Measurements from ENCODE around the gene TOP2A.
A peak's percentile ranks its signal among the peaks of the same experiment; 100 is the strongest.

TOP2A gene

GRCh38 chr17:40451420-40451819, 33.7 kb upstream of the TOP2A start:
- DNase-seq = no peak

DNA sequence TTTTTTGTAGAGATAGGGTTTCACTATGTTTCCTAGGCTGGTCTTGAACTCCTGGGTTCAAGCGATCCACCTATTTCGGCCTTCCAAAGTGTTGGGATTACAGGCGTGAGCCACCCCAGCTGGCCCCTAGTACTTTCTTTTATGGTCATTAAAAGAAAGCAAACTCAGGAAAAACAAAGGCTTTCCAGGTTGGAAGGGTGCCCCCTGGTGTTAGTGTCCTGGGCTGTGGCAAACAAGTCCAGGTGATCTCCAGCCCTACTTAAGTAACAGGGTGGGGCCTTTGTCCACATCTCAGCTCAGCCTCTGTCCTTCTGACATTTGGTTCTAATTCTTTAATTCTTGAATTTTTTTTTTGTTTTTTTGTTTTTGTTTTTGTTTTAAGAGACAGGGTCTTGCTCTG, 32.5 kb upstream of the TOP2A start:
- no peak for DNase-seq

DNA sequence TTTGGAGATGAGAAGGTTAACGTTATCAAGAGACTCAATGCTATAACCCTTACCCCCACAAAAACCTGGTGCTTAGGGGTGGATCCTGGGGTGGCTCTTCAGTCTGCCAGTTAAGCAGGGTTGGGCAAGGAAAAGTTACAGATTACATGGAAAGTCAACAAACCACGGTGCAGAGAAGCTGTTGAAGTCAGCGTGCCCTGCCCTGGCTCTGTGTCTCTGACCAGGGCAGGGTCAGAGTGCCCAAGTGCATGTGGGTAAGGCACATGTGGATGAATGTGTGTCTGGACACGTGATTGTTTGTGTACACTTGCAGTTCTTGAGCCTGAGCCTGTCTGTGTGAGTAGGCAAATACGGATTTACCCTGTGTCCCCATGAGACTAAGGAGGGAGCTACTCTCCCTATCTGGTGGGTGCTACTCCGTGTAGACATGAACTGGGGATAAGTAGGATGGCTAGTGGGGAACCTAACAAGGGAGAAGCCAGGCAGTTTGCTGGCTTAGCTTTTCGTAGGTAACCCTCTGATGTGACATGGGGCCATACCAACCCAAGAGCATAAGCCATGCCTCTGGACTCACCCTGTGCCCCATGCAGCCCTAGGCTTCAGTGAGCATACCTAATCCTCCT, 31.1 kb upstream of the TOP2A start:
- no peak for DNase-seq

- no peak for DNase-seq
Measured at GRCh38 chr17:40448213-40448638, 30.5 kb upstream of the TOP2A start.

GRCh38 chr17:40447806-40448205, 30.1 kb upstream of the TOP2A start:
- DNase-seq = no peak

- DNase-seq = no peak
Measured at GRCh38 chr17:40447148-40447644, 29.5 kb upstream of the TOP2A start.

DNA sequence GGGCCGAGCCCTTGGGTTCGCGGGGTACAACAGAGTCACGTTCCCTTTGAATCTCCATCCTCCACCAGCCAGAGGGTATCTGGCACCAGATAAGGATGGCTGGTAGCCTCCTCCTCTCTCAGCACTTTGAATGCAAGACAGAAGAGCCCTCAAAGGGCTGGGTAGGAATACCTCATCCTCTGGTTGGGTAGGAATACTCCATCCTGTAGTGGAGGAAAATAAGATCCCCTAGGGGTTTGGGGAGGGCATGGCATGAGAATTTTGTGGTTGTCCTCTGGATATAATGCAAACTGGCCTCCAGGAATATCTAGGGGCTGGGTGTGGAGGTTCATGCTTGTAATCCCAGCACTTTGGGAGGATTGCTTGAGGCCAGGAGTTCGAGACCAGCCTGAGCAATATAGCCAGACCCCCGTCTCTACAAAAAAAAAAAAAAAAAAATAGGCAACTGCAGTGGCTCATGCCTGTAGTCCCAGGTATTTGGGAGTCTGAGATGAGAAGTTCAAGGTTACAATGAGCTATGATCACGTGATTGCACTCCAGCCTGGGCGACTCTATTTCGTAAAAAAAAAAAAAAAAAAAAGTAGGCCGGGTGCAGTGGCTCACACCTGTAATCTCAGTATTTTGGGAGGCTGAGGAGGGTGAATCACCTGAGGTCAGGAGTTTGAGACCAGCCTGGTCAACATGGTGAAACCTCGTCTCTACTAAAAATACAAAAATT, 28.2 kb upstream of the TOP2A start:
- no peak for DNase-seq

GRCh38 chr17:40443988-40444899, 26.5 kb upstream of the TOP2A start:
- DNase-seq = no peak

DNA sequence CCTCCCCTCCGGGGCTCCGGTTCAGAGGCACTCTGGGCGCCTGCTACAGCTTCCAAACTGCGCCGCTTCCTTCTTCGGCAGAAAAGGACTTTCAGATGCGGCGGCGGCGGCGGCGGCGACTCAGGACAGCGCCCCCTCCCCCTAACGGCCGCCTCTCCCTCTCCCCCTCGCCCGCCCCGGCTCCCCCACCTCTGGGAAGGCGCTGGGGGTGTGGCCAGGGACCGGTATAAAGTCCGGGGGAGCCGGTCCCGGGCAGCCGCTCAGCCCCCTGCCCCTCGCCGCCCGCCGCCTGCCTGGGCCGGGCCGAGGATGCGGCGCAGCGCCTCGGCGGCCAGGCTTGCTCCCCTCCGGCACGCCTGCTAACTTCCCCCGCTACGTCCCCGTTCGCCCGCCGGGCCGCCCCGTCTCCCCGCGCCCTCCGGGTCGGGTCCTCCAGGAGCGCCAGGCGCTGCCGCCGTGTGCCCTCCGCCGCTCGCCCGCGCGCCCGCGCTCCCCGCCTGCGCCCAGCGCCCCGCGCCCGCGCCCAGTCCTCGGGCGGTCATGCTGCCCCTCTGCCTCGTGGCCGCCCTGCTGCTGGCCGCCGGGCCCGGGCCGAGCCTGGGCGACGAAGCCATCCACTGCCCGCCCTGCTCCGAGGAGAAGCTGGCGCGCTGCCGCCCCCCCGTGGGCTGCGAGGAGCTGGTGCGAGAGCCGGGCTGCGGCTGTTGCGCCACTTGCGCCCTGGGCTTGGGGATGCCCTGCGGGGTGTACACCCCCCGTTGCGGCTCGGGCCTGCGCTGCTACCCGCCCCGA, 25.7 kb upstream of the TOP2A start, which contains the start of gene IGFBP4:
Gene IGFBP4 (plus strand): TSS at position 255 of the 792 bp plus-strand sequence. CDS start 286 bp downstream, at position 541.
- peak; percentile 58 for DNase-seq

DNA sequence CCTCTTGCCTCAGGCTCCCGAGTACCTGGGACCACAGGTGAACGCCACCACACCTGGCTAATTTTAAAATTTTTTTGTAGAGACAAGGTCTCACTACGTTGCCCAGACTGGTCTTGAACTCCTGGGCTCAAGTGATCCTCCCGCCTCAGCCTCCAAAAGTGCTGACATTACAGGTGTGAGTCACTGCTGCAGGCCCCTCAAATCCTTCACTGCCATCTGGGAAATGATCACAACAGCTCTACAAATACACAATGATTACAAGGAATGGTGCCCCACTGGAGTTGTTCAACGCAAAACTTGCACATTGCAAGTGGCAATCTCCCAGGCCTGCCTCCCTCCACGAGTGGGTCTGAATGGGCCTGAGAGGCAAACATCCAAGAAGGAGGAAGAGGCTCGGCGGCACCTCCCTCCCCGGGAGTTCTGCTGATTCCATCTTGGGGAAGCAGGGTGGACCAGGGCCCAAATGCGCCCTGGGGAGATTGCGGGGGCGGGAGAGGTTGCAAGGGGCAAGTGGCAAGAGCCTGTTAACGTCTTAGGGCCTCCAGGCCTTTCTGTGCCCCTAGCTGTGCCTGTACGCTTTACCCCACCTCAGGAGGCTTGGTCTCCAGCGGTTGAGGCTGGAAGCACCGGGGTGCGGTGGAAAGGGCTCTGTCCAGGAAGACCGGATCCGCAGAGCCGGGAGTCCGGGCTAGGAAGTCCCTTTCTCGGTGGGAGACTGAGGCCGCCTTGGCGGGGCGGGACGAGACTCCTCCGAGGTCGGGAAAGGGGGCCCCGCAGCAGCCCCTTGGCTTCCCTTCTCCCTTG, 24.9 kb upstream of the TOP2A start:
- DNase-seq = no peak

DNA sequence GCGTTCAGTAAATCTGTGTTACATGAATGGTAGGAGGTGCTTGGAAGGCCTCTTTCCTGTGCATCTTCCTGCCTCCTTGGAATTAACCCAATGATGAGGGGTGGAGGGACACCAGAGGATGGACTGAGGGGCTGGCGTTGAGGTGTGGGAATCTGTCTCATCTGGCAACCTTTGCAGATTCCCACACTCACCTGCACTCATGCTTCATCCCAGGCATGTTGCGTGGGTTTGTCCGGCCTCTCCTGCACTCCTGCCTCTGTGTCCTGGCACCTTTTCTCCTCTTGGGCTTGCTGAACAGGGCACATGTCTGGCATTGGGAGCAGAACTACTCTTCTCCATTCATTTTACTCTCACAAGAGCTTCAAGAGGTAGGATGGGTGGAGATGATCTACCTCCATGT, 22.5 kb upstream of the TOP2A start:
- no peak for DNase-seq

DNA sequence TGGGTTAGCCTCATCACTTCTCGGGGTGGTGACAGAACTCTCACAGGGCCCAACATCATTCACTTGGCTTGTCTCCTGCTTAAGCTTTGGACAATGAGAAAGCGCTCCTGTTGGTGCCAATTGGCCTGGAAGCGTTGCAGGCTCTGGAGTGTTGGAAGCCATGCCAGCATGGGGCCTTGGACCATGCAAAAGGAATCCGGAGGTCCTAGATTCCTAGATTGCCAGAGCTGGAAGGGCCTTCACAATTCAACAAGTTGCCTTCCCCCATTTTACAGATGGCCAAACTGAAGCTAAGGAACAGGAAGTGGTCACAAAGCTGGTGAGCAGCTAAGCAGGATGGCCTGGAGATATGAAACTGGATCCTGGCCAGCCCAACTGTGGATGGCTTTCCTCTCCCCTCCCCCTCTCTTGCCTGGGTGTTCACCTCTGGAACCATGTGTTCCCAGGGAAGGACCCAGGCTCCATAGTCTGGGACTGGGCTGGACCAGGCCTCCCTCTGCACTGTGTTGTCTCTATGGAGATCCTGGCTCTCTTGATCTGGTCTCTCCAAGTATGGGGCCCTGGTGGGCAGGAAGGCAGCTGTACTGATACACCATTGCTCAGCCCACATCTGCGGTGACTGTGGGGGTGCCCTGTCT, 19.5 kb upstream of the TOP2A start:
- no peak for DNase-seq

GRCh38 chr17:40436636-40437035, 18.9 kb upstream of the TOP2A start:
- no peak for DNase-seq

GRCh38 chr17:40433551-40434415, 16.1 kb upstream of the TOP2A start:
- no peak for DNase-seq

DNA sequence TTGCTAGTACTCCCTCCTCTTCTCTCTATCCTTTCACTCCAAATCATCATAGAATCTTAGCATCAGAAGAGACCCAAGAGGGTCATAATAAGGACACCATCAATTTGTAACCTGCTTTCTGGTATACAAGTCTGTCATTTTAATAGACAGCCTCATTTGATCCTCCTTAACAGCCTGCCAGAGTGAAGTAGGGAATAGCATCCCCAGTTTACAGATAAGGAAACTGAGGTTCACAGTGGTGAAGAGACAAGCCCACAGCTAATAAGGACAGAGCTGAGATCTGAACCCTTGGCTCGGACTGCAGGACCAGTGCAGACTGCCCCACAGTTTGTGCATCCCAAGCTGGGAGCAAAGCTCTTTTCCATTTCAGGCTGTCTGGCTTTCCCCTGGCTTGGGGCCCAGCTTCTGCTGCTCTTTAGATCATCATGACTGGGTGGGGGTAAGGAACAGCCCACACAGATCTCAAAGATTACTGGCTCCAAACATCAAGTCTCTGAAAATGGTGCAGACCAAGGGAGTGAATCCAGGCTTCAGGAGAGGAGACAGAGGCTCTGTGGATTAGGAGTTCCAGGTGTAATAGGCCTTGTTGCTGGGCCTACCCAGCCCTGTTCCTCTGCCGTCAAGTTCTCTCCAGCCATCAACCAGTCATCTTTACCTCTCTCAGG, 15.3 kb upstream of the TOP2A start:
- no peak for DNase-seq

DNA sequence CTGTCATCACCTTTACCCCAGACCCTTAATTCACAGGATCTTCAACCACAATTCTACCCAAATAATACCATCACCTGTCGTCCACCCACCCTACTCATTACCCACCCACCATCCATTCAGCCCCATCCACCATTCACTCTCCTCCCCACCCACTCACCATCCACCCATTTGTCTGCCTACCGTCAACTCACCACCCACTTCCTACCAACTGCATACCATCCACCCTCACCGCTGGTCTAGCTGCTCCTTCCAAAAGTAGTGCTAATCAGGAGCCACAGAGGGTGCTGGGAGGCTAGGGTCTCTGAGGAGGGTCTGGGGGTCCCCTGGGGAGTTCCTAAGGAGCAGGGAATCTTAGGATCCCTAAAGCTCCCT, 13.5 kb upstream of the TOP2A start:
- no peak for DNase-seq

DNA sequence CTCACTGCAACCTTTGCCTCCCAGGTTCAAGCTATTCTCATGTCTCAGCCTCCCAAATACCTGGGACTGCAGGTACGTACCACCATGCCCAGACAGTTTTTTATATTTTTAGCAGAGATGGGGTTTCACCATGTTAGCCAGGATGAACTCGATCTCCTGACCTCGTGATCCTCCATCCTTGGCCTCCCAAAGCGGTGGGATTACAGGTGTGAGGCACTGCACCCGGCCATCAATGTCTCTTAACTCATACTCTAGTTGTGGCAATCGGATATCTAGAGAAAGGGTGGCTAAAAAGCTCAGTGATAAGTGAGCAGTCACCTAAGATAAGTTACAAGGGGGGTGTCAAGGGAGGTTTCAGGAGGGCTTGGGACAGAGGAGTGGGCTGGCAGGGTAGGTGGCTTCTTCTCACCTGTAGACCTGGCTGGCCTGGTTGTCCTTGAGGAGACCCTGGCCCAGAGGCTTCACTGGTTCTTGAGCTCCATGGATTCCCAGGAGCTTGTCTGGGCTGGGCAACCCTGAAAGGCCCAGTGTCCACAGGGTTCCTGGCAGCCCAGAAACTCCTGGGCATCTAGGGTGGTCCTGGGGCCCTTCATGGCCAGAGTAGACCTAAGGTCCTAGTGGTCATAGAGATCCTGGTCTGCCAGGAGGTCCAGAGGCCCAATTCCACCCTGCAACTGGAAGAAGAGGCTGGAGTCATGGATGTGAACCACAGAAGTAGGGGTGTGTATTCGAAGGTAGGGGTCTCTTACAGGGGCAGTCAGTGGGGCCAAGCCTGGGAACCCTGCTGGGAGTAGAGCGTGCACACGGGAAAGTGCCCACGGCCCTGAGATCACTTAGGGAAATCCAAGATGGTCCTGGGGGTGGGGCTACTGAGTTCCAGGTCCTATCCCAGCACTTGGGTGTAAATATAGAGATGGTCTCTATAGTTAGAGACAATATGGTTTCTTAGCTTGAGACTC, 12.9 kb upstream of the TOP2A start:
- no peak for DNase-seq

DNA sequence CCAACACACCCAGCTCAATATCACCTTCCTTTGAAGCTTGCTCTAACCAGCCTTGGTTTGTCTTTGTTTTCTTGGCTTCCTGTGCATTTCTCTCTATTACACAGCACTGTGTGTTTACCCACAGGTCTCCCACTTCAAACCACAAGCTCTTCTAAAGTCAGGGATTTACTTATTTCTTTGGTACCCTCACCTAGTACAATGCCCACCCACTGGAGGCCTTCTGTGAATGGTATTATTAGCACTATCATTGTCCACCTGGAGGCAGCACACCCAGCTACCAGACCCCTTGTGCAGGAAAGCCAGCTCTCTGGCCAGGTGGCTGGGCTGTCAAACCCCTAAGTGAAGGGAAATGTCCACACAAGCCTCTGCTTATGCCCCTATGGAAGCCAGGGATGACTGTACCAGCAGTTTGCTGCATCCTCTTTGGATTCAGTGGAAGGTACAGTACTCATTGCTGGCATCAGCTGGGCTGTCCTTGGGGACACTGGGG, 9.4 kb upstream of the TOP2A start:
- DNase-seq = no peak
